ENCODE measurements around the gene MUC12. TPM values are rescaled to one million over a fixed set of nuclear protein-coding genes. Genes with fewer than 3 reads are reported as not detected.
"Not testable (repeated sequence)": the region's sequence is repeated elsewhere in the genome, so short reads cannot be mapped to it uniquely, and the experiment has no call there.

Gene MUC12
- total RNA-seq, 6 experiments from 2014 or later: not detected

DNA sequence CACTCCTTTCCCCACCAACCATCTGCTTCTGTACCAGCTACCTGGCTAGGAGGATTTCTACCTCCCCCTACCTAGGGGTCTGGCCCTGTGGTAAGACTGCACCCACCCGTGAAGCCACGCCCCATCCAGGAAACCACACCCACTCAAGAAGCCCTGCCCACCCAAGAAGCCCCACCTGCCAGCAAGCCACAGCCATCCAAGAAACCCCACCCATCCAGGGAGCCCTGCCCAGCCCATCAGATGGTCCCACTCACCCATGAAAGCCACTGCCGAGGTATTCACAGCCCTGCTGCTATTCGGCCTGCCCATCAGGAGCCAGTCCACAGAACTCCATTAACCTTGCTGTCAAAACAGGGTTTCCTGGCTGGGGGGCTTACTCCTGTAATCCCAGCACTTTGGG is 35.6 kb upstream of the MUC12 start:
- Histone ChIP-seq H3K4me1 (no peaks in the 10 kb centered on the region), H3K27ac (no peak overlapping the region), H3K4me3 (no peak overlapping the region), H3K27me3 (no peaks in the 10 kb centered on the region), H3K9me3 (no peaks in the 10 kb centered on the region), H3K36me3 (no peaks in the 10 kb centered on the region)
- TF ChIP-seq, protein P1, sequence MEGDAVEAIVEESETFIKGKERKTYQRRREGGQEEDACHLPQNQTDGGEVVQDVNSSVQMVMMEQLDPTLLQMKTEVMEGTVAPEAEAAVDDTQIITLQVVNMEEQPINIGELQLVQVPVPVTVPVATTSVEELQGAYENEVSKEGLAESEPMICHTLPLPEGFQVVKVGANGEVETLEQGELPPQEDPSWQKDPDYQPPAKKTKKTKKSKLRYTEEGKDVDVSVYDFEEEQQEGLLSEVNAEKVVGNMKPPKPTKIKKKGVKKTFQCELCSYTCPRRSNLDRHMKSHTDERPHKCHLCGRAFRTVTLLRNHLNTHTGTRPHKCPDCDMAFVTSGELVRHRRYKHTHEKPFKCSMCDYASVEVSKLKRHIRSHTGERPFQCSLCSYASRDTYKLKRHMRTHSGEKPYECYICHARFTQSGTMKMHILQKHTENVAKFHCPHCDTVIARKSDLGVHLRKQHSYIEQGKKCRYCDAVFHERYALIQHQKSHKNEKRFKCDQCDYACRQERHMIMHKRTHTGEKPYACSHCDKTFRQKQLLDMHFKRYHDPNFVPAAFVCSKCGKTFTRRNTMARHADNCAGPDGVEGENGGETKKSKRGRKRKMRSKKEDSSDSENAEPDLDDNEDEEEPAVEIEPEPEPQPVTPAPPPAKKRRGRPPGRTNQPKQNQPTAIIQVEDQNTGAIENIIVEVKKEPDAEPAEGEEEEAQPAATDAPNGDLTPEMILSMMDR (IDR thresholded peaks at IDR 0.05): no peak
- TF ChIP-seq POLR2A (IDR thresholded peaks at IDR 0.05): no peak
- no peak for ATAC-seq
- intact Hi-C loops (cut with DNase I): no loop called here
- no peak for DNase-seq
- WGBS (ENCODE audit: insufficient coverage, low coverage, low lambda C conversion rate, missing lambda C conversion rate): 40% methylated on average over 1 of the region's 4 CpGs

- H3K4me3 ChIP-seq; intact Hi-C loops (cut with DNase I); H3K4me1 ChIP-seq; H3K9me3 ChIP-seq; ATAC-seq; DNase-seq; H3K27me3 ChIP-seq; H3K27ac ChIP-seq; H3K36me3 ChIP-seq: not testable (repeated sequence)
- WGBS (ENCODE audit: insufficient coverage, low coverage, low lambda C conversion rate, missing lambda C conversion rate): 56% methylated on average over 2 of the region's 2 CpGs
Observed at GRCh38 chr7:100935381-100935780, 34.0 kb upstream of the MUC12 start.

- H3K4me1 ChIP-seq; ATAC-seq; H3K4me3 ChIP-seq; DNase-seq; H3K27ac ChIP-seq; H3K27me3 ChIP-seq; H3K36me3 ChIP-seq; intact Hi-C loops (cut with DNase I); H3K9me3 ChIP-seq: not testable (repeated sequence)
- WGBS (ENCODE audit: insufficient coverage, low coverage, low lambda C conversion rate, missing lambda C conversion rate): 60% methylated on average over 3 of the region's 7 CpGs
Observed at GRCh38 chr7:100936167-100936566, 33.2 kb upstream of the MUC12 start.

- DNase-seq (no peak), ATAC-seq (peak in 2 of 4 donors; percentile 45 to 48)
- Histone ChIP-seq H3K27me3 (no peaks in the 10 kb centered on the region), H3K4me1 (peaks cover 0 to 4% (median 0%) of the 10 kb centered on the region in 4 donors), H3K36me3 (no peaks in the 10 kb centered on the region), H3K27ac (no peak overlapping the region), H3K4me3 (no peak overlapping the region), H3K9me3 (no peaks in the 10 kb centered on the region)
- no peak for TF ChIP-seq POLR2A (IDR thresholded peaks at IDR 0.05)
- TF ChIP-seq, protein P1 (IDR thresholded peaks at IDR 0.05): no peak
- intact Hi-C loops (cut with DNase I): no loop called here
- WGBS (ENCODE audit: insufficient coverage, low coverage, low lambda C conversion rate, missing lambda C conversion rate): 55% methylated on average over 9 of the region's 9 CpGs
Observed at GRCh38 chr7:100942045-100942774, 27.2 kb upstream of the MUC12 start.

- Histone ChIP-seq H3K27ac (no peak overlapping the region), H3K9me3 (no peaks in the 10 kb centered on the region), H3K36me3 (no peaks in the 10 kb centered on the region), H3K4me3 (no peak overlapping the region), H3K27me3 (no peaks in the 10 kb centered on the region), H3K4me1 (peaks cover 0 to 4% (median 0%) of the 10 kb centered on the region in 4 donors)
- TF ChIP-seq POLR2A (IDR thresholded peaks at IDR 0.05): no peak
- TF ChIP-seq, protein P1 (IDR thresholded peaks at IDR 0.05): no peak
- intact Hi-C loops (cut with DNase I): no loop called here
- DNase-seq (no peak), ATAC-seq (no peak)
- WGBS (ENCODE audit: insufficient coverage, low coverage, low lambda C conversion rate, missing lambda C conversion rate): 90% methylated on average over 3 of the region's 5 CpGs
Observed at GRCh38 chr7:100943693-100944092, 25.7 kb upstream of the MUC12 start.
